Activated CD8-positive, alpha-beta memory T cell treated with anti-CD3 and anti-CD28 coated beads, Interleukin-2, amount 50 U/mL, for 4 hours (primary cell): ENCODE results near the gene TBRG1.
A peak's percentile ranks its signal among the peaks of the same experiment; 100 is the strongest.

ENCODE experiments used
- DNase-seq: peaks from one replicate; pipeline ENCODE4 v3.0.0-alpha.2; 2020

Gene TBRG1

GRCh38 chr11:124663861-124664260 is 41.2 kb downstream of the TBRG1 start:
- DNase-seq = no peak

- DNase-seq = no peak
Observed at GRCh38 chr11:124667601-124668000, 44.9 kb downstream of the TBRG1 start.

GRCh38 chr11:124669193-124669592 is 46.5 kb downstream of the TBRG1 start:
- DNase-seq = peak; percentile 27

GRCh38 chr11:124670732-124671131 is 48.1 kb downstream of the TBRG1 start:
- DNase-seq = peak; percentile 31

GRCh38 chr11:124672536-124673215 is 50.0 kb downstream of the TBRG1 start:
- no peak for DNase-seq

- peak; percentile 80 for DNase-seq
Observed at GRCh38 chr11:124673333-124674167, 50.9 kb downstream of the TBRG1 start, which contains the start of the genes SIAE and SPA17. SIAE (minus strand) TSS chr11:124673739; CDS start chr11:124673708, 31 bp downstream. SPA17 (plus strand) TSS chr11:124673904; CDS start chr11:124675265, 1,361 bp downstream.

- no peak for DNase-seq
Observed at GRCh38 chr11:124674168-124674517, 51.5 kb downstream of the TBRG1 start.

- DNase-seq = no peak
Observed at GRCh38 chr11:124674571-124674970, 51.9 kb downstream of the TBRG1 start.

- DNase-seq = no peak
Observed at GRCh38 chr11:124676386-124676785, 53.7 kb downstream of the TBRG1 start.

- DNase-seq = no peak
Observed at GRCh38 chr11:124678416-124678815, 55.8 kb downstream of the TBRG1 start.

GRCh38 chr11:124681421-124681820 is 58.8 kb downstream of the TBRG1 start:
- DNase-seq = no peak

- DNase-seq = no peak
Observed at GRCh38 chr11:124682443-124682842, 59.8 kb downstream of the TBRG1 start.
